ENCODE data around the gene LY6G6F.

The LY6G6F gene

GRCh38 chr6:31693535-31693934, 13.1 kb upstream of the LY6G6F start:
- no peak for DNase-seq (ENCODE audit: low read depth)
- H3K4me3 ChIP-seq (ENCODE audit: low read depth, low read length), result no peak overlapping the region
- TF ChIP-seq CTCF (IDR thresholded peaks at IDR 0.05; ENCODE audit: insufficient read depth, low read depth, low read length, missing control alignments), result no peak

- no peak for DNase-seq (ENCODE audit: low read depth)
- H3K4me3 ChIP-seq (ENCODE audit: low read depth, low read length), result no peak overlapping the region
- no peak for TF ChIP-seq CTCF (IDR thresholded peaks at IDR 0.05; ENCODE audit: insufficient read depth, low read depth, low read length, missing control alignments)
Measured at GRCh38 chr6:31697555-31697954, 9.1 kb upstream of the LY6G6F start.

GRCh38 chr6:31700740-31701401, 5.8 kb upstream of the LY6G6F start:
- TF ChIP-seq CTCF (IDR thresholded peaks at IDR 0.05; ENCODE audit: insufficient read depth, low read depth, low read length, missing control alignments), result no peak
- no peak overlapping the region for H3K4me3 ChIP-seq (ENCODE audit: low read depth, low read length)
- DNase-seq (ENCODE audit: low read depth), result no peak

GRCh38 chr6:31701666-31702404, 4.8 kb upstream of the LY6G6F start:
- peak overlapping the region; percentile 85 for H3K4me3 ChIP-seq (ENCODE audit: low read depth, low read length)
- TF ChIP-seq CTCF (IDR thresholded peaks at IDR 0.05; ENCODE audit: insufficient read depth, low read depth, low read length, missing control alignments), result no peak
- no peak for DNase-seq (ENCODE audit: low read depth)

GRCh38 chr6:31702405-31702818, 4.3 kb upstream of the LY6G6F start:
- no peak for DNase-seq (ENCODE audit: low read depth)
- TF ChIP-seq CTCF (IDR thresholded peaks at IDR 0.05; ENCODE audit: insufficient read depth, low read depth, low read length, missing control alignments), result no peak
- peak overlapping the region; percentile 85 for H3K4me3 ChIP-seq (ENCODE audit: low read depth, low read length)

- peak within 1 kb of the TSS; percentile 85 for H3K4me3 ChIP-seq (ENCODE audit: low read depth, low read length)
- no peak for TF ChIP-seq CTCF (IDR thresholded peaks at IDR 0.05; ENCODE audit: insufficient read depth, low read depth, low read length, missing control alignments)
- peak; percentile 99 for DNase-seq (ENCODE audit: low read depth)
Measured at GRCh38 chr6:31702819-31703716, 3.6 kb upstream of the LY6G6F start, which contains the start of gene ABHD16A. Gene ABHD16A, minus strand, starts transcription at chr6:31703324. Its CDS starts 43 bp downstream, at chr6:31703281.
